Activated B cell treated with CpG ODN at 0.5 μM for 24 hours (primary cell): Measurements from ENCODE around the gene C3orf33. TPM values are rescaled to one million over a fixed set of nuclear protein-coding genes. Genes with fewer than 3 reads are reported as not detected.
"Not testable (repeated sequence)": the region's sequence is repeated elsewhere in the genome, so short reads cannot be mapped to it uniquely, and the experiment has no call there.

Experiments used
- ATAC-seq: fragments of 200-7000 bp; cut with Tn5 transposase; one replicate; pipeline ENCODE4 v1.10.0; 2021; ENCODE audit warnings: low read depth, mild to moderate bottlenecking, moderate library complexity
- CTCF ChIA-PET: fragments of 350-600 bp; sonication (Branson Sonifier 250); formaldehyde crosslinking; loops from one replicate; lab custom pipeline; 2021; ENCODE audit warnings: antibody characterized with exemption; lab: Charles Lee
- POLR2A ChIA-PET: fragments of 350-600 bp; sonication (Branson Sonifier 250); formaldehyde crosslinking; loops from one replicate; lab custom pipeline; 2021; ENCODE audit warnings: antibody characterized with exemption; lab: Charles Lee
- DNase-seq: peaks from one replicate; pipeline ENCODE4 v3.0.0; 2022
- H3K27ac Mint-ChIP-seq: one replicate; pipeline ENCODE4 v1.8.0; 2020; ENCODE audit warnings: mixed read lengths
- H3K27me3 Mint-ChIP-seq: one replicate; pipeline ENCODE4 v1.8.0; 2021; ENCODE audit warnings: mixed read lengths
- H3K36me3 Mint-ChIP-seq: one replicate; pipeline ENCODE4 v1.8.0; 2021; ENCODE audit warnings: low read depth, mixed read lengths
- H3K4me1 Mint-ChIP-seq: one replicate; pipeline ENCODE4 v1.8.0; 2021; ENCODE audit warnings: mixed read lengths
- H3K4me3 Mint-ChIP-seq: one replicate; pipeline ENCODE4 v1.8.0; 2020; ENCODE audit warnings: mild to moderate bottlenecking, mixed read lengths
- H3K9me3 Mint-ChIP-seq: one replicate; pipeline ENCODE4 v1.8.0; 2020; ENCODE audit warnings: mixed read lengths
- CTCF ChIP-seq: fragments of 200-600 bp; IDR thresholded peaks from one replicate; pipeline ENCODE4 v1.8.0; 2022; ENCODE audit warnings: antibody characterized with exemption, mild to moderate bottlenecking
- intact Hi-C: fragments of 100-400 bp; cut with micrococcal nuclease; formaldehyde crosslinking; loops from one replicate; pipeline ENCODE4 v1.15.1; 2024
- total RNA-seq: library from RNA; stranded (reverse); gene quantifications from 2 replicates; pipeline ENCODE4 v1.2.3, GENCODE V29; 2022

Gene C3orf33
- total RNA-seq, 1 donor from 2014 or later = 1.6 TPM

GRCh38 chr3:155847993-155848392 is 41.9 kb upstream of the C3orf33 start:
- TF ChIP-seq CTCF = no peak
- Mint-ChIP-seq H3K4me1 (peaks cover 52% of the 10 kb centered on the region), H3K4me3 (no peak overlapping the region), H3K27ac (no peak overlapping the region), H3K27me3 (no peaks in the 10 kb centered on the region), H3K36me3 (peaks cover 29% of the 10 kb centered on the region), H3K9me3 (no peaks in the 10 kb centered on the region)
- no peak for DNase-seq
- intact Hi-C loops = no loop called here
- ChIA-PET CTCF (no interaction called here), POLR2A (no interaction called here)
- ATAC-seq = no peak

- H3K27me3 Mint-ChIP-seq = no peaks in the 10 kb centered on the region
- DNase-seq (no peak), ATAC-seq (no peak)
- H3K4me1 Mint-ChIP-seq = peaks cover 36% of the 10 kb centered on the region
- CTCF ChIA-PET = interaction anchor here (0.9 kb wide), 1 partner anchor 40 kb away, joined by 4 read pairs; the partner anchor contains the start of gene C3orf33
- no peak overlapping the region for H3K4me3 Mint-ChIP-seq
- no peaks in the 10 kb centered on the region for H3K9me3 Mint-ChIP-seq
- no peak overlapping the region for H3K27ac Mint-ChIP-seq
- TF ChIP-seq CTCF = no peak
- peaks cover 20% of the 10 kb centered on the region for H3K36me3 Mint-ChIP-seq
- POLR2A ChIA-PET = interaction anchor here (1.2 kb wide), 1 partner anchor 40 kb away, joined by 3 read pairs; the partner anchor contains the start of gene C3orf33
- intact Hi-C loops = no loop called here
Measured at GRCh38 chr3:155846119-155846518, 40.0 kb upstream of the C3orf33 start.

GRCh38 chr3:155843569-155843968 is 37.5 kb upstream of the C3orf33 start:
- ChIA-PET POLR2A (no interaction called here), CTCF (no interaction called here)
- no peak for TF ChIP-seq CTCF
- intact Hi-C loops = no loop called here
- Mint-ChIP-seq H3K27me3 (no peaks in the 10 kb centered on the region), H3K36me3 (peaks cover 16% of the 10 kb centered on the region), H3K9me3 (no peaks in the 10 kb centered on the region), H3K4me3 (no peak overlapping the region), H3K27ac (no peak overlapping the region), H3K4me1 (peaks cover 23% of the 10 kb centered on the region)
- DNase-seq (no peak), ATAC-seq (no peak)

GRCh38 chr3:155835341-155836071 is 29.4 kb upstream of the C3orf33 start:
- Mint-ChIP-seq H3K4me3 (no peak overlapping the region), H3K27ac (no peak overlapping the region), H3K9me3 (no peaks in the 10 kb centered on the region), H3K4me1 (no peaks in the 10 kb centered on the region), H3K36me3 (peaks cover 17% of the 10 kb centered on the region), H3K27me3 (no peaks in the 10 kb centered on the region)
- TF ChIP-seq CTCF = no peak
- DNase-seq = no peak
- POLR2A ChIA-PET = no interaction called here
- no peak for ATAC-seq
- intact Hi-C loops = no loop called here
- CTCF ChIA-PET = interaction anchor here (1.2 kb wide), 1 partner anchor 29 kb away, joined by 3 read pairs; the partner anchor contains the start of gene C3orf33

- CTCF ChIA-PET = not testable (repeated sequence)
Measured at GRCh38 chr3:155828490-155829098, 22.5 kb upstream of the C3orf33 start.

More at GRCh38 chr3:155828490-155829098, 22.5 kb upstream of the C3orf33 start:
- peaks cover 31% of the 10 kb centered on the region for H3K36me3 Mint-ChIP-seq
- ATAC-seq, POLR2A ChIA-PET, H3K4me3 Mint-ChIP-seq, intact Hi-C loops, DNase-seq, H3K4me1 Mint-ChIP-seq, H3K9me3 Mint-ChIP-seq, H3K27ac Mint-ChIP-seq, H3K27me3 Mint-ChIP-seq: not testable (repeated sequence)
